Measurements from ENCODE around the gene KIF26B. TPM values are rescaled to one million over a fixed set of nuclear protein-coding genes. Genes with fewer than 3 reads are reported as not detected.

Gene KIF26B
- total RNA-seq, 4 donors from 2014 or later, result 0.20 to 0.79 (median 0.41) TPM; not detected in 1

DNA sequence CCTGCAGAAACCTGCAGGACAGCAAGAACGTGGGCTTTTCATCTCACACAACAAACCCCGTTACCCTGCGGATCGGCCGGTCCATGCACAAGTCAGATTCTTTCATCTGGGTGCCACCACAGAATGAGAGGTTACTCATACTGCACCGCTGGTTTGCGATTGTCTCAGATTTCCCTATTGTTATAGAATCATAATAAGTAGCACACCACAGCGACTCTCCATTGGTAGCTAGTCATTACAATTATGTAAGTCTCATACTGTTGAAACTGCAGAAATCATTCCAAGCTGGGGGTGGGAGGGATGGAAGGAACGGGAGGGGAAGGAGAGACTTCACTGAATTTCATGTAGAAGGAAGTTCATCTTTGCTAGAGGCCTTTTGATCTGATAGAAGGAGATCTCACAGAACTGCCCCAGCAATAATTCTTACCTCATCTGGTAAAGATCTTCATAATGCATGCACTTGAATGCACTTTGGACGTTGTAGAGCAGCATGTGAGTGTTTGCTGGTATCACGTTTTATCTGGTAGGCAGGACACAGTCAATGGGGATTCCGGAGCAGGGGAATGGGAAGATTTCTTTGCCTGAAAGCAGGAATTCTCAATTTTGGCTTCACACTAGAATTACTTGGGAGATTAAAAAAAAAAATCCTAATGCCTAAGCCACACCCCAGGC, 221.1 kb downstream of the KIF26B start:
- Histone ChIP-seq H3K27me3 (no peaks in the 10 kb centered on the region), H3K27ac (no peak overlapping the region), H3K36me3 (no peaks in the 10 kb centered on the region), H3K4me3 (no peak overlapping the region), H3K9me3 (no peaks in the 10 kb centered on the region), H3K4me1 (no peaks in the 10 kb centered on the region)
- TF ChIP-seq CTCF (IDR thresholded peaks at IDR 0.05) (no peak), POLR2AphosphoS5 (IDR thresholded peaks at IDR 0.05) (no peak), EP300 (IDR thresholded peaks at IDR 0.05; ENCODE audit: low read depth) (no peak), POLR2A (IDR thresholded peaks at IDR 0.05) (no peak)
- DNase-seq, result no peak
- 80 to 82% methylated on average over 1 to 12 of the region's 12 CpGs for WGBS, 2 donors (ENCODE audit: low coverage in 1 of 2)
- intact Hi-C loops (cut with DNase I; ENCODE audit: low total_unique reads) (no loop called here), in situ Hi-C loops (cut with MboI; ENCODE audit: low pct_ligation_motif_present in 1 of 4, low pct_unique_long_range_greater_than_20kb in 1 of 4, low sequenced_read_pairs in 3 of 4) (no loop called here)

DNA sequence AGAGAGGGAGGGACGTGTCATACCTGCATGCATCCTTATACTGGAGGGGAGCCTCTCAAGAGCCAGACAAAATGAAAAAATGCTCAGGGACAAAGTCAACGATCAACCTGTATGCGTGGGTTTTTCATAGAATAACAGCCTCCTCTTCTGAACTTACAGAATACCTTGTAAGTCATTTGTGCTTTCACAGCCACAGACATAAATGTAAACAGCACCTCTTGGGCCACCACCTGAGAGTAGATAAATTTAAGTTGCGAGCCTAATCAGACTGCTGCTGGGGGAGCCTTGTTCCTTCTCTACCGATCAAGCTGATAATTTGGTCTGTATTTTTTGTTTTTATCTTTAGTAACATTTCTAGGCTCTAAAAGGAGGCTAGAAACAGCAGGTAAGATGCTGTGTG, 223.1 kb downstream of the KIF26B start:
- in situ Hi-C loops (cut with MboI; ENCODE audit: low pct_ligation_motif_present in 1 of 4, low pct_unique_long_range_greater_than_20kb in 1 of 4, low sequenced_read_pairs in 3 of 4), result no loop called here

DNA sequence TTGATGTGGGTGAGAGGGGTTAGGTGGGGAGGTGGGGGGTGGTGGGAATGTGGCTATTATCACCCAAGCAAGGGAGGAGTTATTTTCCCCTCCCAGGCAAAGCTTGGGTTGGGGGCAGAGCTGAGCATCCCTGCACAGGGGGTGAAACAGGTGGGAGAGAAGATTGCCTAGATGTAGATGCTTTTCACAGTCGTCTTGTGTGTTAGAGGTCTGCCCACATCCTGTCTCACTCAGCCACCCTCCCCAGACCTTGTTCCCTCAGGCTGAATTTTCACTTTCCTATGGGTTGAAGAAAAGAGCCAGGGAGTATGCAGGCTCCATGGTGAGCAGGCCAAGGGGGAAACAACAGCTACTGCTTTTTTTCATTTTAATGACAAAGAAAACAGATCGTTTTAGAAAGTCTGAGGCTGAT, 223.5 kb downstream of the KIF26B start:
- Histone ChIP-seq H3K4me3 (no peak overlapping the region), H3K9me3 (no peaks in the 10 kb centered on the region), H3K36me3 (no peaks in the 10 kb centered on the region), H3K4me1 (no peaks in the 10 kb centered on the region), H3K27ac (no peak overlapping the region), H3K27me3 (no peaks in the 10 kb centered on the region)
- no peak for TF ChIP-seq POLR2A (IDR thresholded peaks at IDR 0.05)
- TF ChIP-seq EP300 (IDR thresholded peaks at IDR 0.05; ENCODE audit: low read depth), result no peak
- TF ChIP-seq CTCF (IDR thresholded peaks at IDR 0.05), result no peak
- TF ChIP-seq POLR2AphosphoS5 (IDR thresholded peaks at IDR 0.05), result no peak
- intact Hi-C loops (cut with DNase I; ENCODE audit: low total_unique reads) (no loop called here), in situ Hi-C loops (cut with MboI; ENCODE audit: low pct_ligation_motif_present in 1 of 4, low pct_unique_long_range_greater_than_20kb in 1 of 4, low sequenced_read_pairs in 3 of 4) (no loop called here)
- no peak for DNase-seq
- 45% methylated on average over 2 of the region's 2 CpGs; no CpG with 5 or more reads in 1 of the 2 donors for WGBS, 2 donors (ENCODE audit: low coverage in 1 of 2)

More for the DNA sequence above, 223.1 kb downstream of the KIF26B start:
- no peak overlapping the region for H3K27ac ChIP-seq
- DNase-seq, result no peak
- TF ChIP-seq EP300 (IDR thresholded peaks at IDR 0.05; ENCODE audit: low read depth) (no peak), POLR2A (IDR thresholded peaks at IDR 0.05) (no peak), CTCF (IDR thresholded peaks at IDR 0.05) (no peak), POLR2AphosphoS5 (IDR thresholded peaks at IDR 0.05) (no peak)
- no peaks in the 10 kb centered on the region for H3K27me3 ChIP-seq
- H3K36me3 ChIP-seq, result no peaks in the 10 kb centered on the region
- WGBS, 2 donors (ENCODE audit: low coverage in 1 of 2), result 67 to 71% methylated on average over 5 of the region's 5 CpGs
- H3K4me3 ChIP-seq, result no peak overlapping the region
- no peaks in the 10 kb centered on the region for H3K9me3 ChIP-seq
- intact Hi-C loops (cut with DNase I; ENCODE audit: low total_unique reads), result no loop called here
- no peaks in the 10 kb centered on the region for H3K4me1 ChIP-seq

GRCh38 chr1:245378745-245379144, 224.0 kb downstream of the KIF26B start:
- Histone ChIP-seq H3K4me3 (no peak overlapping the region), H3K27ac (no peak overlapping the region), H3K9me3 (no peaks in the 10 kb centered on the region), H3K27me3 (no peaks in the 10 kb centered on the region), H3K4me1 (no peaks in the 10 kb centered on the region), H3K36me3 (no peaks in the 10 kb centered on the region)
- DNase-seq, result no peak
- in situ Hi-C loops (cut with MboI; ENCODE audit: low pct_ligation_motif_present in 1 of 4, low pct_unique_long_range_greater_than_20kb in 1 of 4, low sequenced_read_pairs in 3 of 4), result no loop called here
- intact Hi-C loops (cut with DNase I; ENCODE audit: low total_unique reads), result no loop called here
- TF ChIP-seq POLR2A (IDR thresholded peaks at IDR 0.05) (no peak), POLR2AphosphoS5 (IDR thresholded peaks at IDR 0.05) (no peak), EP300 (IDR thresholded peaks at IDR 0.05; ENCODE audit: low read depth) (no peak), CTCF (IDR thresholded peaks at IDR 0.05) (no peak)
- 94 to 100% methylated on average over 1 to 5 of the region's 5 CpGs for WGBS, 2 donors (ENCODE audit: low coverage in 1 of 2)

Data from transverse colon (tissue), 4 donors.